Endothelial cell of umbilical vein (primary cell): ENCODE data around the gene ZSWIM4. TPM values are rescaled to one million over a fixed set of nuclear protein-coding genes. Genes with fewer than 3 reads are reported as not detected.

Experiments used
- BruUV-seq: library from RNA; stranded (reverse); fragments of 400-500 nt; replicated peaks from 2 replicates; lab custom pipeline; 2021; lab: Mats Ljungman, UMichigan
- CTCF ChIA-PET: fragments of 300-600, 350-600 bp; sonication (Branson Sonifier 250); formaldehyde crosslinking; loops from one replicate; lab custom pipeline; 2021; ENCODE audit warnings: antibody characterized with exemption, inconsistent platforms; lab: Charles Lee
- POLR2A ChIA-PET: fragments of 300-600, 350-600 bp; sonication (Branson Sonifier 250); formaldehyde crosslinking; loops from one replicate; lab custom pipeline; 2021; ENCODE audit warnings: antibody characterized with exemption, inconsistent platforms; lab: Charles Lee
- DNase-seq: peaks from one replicate; pipeline ENCODE4 v3.0.0-alpha.2; 2011; ENCODE audit warnings: low read depth, low spot score
- FAIRE-seq: peaks from 2 replicates; lab custom pipeline; 2011; peaks lifted over from hg19 to GRCh38; lab: Jason Lieb, UNC
- H2AFZ ChIP-seq: 2 replicates; pipeline ENCODE4 v1.6.0; 2012; ENCODE audit warnings: low read depth, low read length, control low read depth, inconsistent platforms
- H3K27ac ChIP-seq: 2 replicates; pipeline ENCODE4 v1.5.1; 2011; ENCODE audit warnings: low read depth, mild to moderate bottlenecking, control low read depth, low read length, moderate library complexity; ENCODE audit not compliant: insufficient read depth
- H3K27me3 ChIP-seq, 2 experiments: 2 replicates each; pipeline versions ENCODE4 v1.6.0 to v1.6.1; 2011; ENCODE audit warnings: low read length in 2 of 2, mixed read lengths in 1 of 2; ENCODE audit not compliant: control insufficient read depth in 2 of 2, insufficient read depth in 2 of 2
- H3K36me3 ChIP-seq, 2 experiments: 2 replicates in 1 of 2; 3 replicates in 1 of 2; pipeline ENCODE4 v1.5.1; 2011; ENCODE audit warnings: low read length in 2 of 2, mild to moderate bottlenecking in 1 of 2, moderate library complexity in 1 of 2; ENCODE audit not compliant: control insufficient read depth in 2 of 2, insufficient read depth in 2 of 2; ENCODE audit errors: extremely low read depth in 1 of 2
- H3K4me1 ChIP-seq: 3 replicates; pipeline ENCODE4 v1.5.1; 2011; ENCODE audit warnings: mild to moderate bottlenecking, low read length; ENCODE audit not compliant: control insufficient read depth, insufficient read depth; ENCODE audit errors: extremely low read depth
- H3K4me2 ChIP-seq: 2 replicates; pipeline ENCODE4 v1.6.1; 2011; ENCODE audit warnings: low read length, control low read depth, mixed read lengths; ENCODE audit not compliant: insufficient read depth
- H3K4me3 ChIP-seq, 3 experiments: fragments of 200-600 bp in 1 of 3; sonication (generic), shearing (Covaris generic) in 1 of 3; replicated peaks in 1 of 3; 2 replicates each; pipeline ENCODE4 v1.5.1; 2011 to 2016; ENCODE audit warnings: control low read depth in 3 of 3, low read length in 3 of 3, mild to moderate bottlenecking in 2 of 3, inconsistent platforms in 1 of 3, low read depth in 1 of 3, moderate library complexity in 1 of 3; ENCODE audit not compliant: insufficient read depth in 1 of 3
- H3K79me2 ChIP-seq: 2 replicates; pipeline ENCODE4 v1.6.0; 2012; ENCODE audit warnings: low read length, inconsistent platforms; ENCODE audit not compliant: control insufficient read depth, insufficient read depth
- H3K9ac ChIP-seq: replicated peaks from 2 replicates; pipeline ENCODE3; 2011; ENCODE audit warnings: low read length, control low read depth; ENCODE audit not compliant: insufficient read depth; ENCODE audit errors: extremely low read depth
- H3K9me1 ChIP-seq: replicated peaks from 3 replicates; pipeline ENCODE4 v1.6.0; 2011; ENCODE audit warnings: mild to moderate bottlenecking, low read length; ENCODE audit not compliant: control insufficient read depth, insufficient read depth; ENCODE audit errors: extremely low read depth
- H3K9me3 ChIP-seq: replicated peaks from 2 replicates; pipeline ENCODE4 v1.5.1; 2012; ENCODE audit warnings: low read length, inconsistent platforms; ENCODE audit not compliant: control insufficient read depth, insufficient read depth
- H4K20me1 ChIP-seq: replicated peaks from 2 replicates; pipeline ENCODE3; 2011; ENCODE audit warnings: mild to moderate bottlenecking, low read length; ENCODE audit not compliant: control insufficient read depth, insufficient read depth; ENCODE audit errors: extremely low read depth
- CTCF ChIP-seq, 2 donors: IDR thresholded peaks; 1 replicate in 1 of 2; 2 replicates in 1 of 2; pipeline ENCODE4 v1.5.1; 2011; ENCODE audit warnings: low read length in 2 of 2, mild to moderate bottlenecking in 2 of 2, moderate library complexity in 2 of 2, control low read depth in 1 of 2, inconsistent platforms in 1 of 2, low read depth in 1 of 2; ENCODE audit not compliant: insufficient read depth in 1 of 2; ENCODE audit errors: extremely low read depth in 1 of 2
- EZH2 ChIP-seq: IDR thresholded peaks from 2 replicates; pipeline ENCODE4 v1.6.1; 2012; ENCODE audit warnings: borderline replicate concordance, low read depth, mild to moderate bottlenecking, moderate library complexity, low read length, inconsistent platforms; ENCODE audit not compliant: severe bottlenecking
- FOS ChIP-seq: IDR thresholded peaks from 2 replicates; pipeline ENCODE4 v1.6.1; 2011; ENCODE audit warnings: mild to moderate bottlenecking, low read length, moderate library complexity, borderline replicate concordance; ENCODE audit not compliant: insufficient read depth
- GATA2 ChIP-seq: IDR thresholded peaks from 2 replicates; pipeline ENCODE4 v1.7.0; 2011; ENCODE audit warnings: low read depth, mild to moderate bottlenecking, moderate library complexity, mixed read lengths, low read length; ENCODE audit not compliant: insufficient read length, insufficient read depth
- JUN ChIP-seq: IDR thresholded peaks from 2 replicates; pipeline ENCODE4 v1.6.1; 2011; ENCODE audit warnings: borderline replicate concordance, low read depth; ENCODE audit not compliant: insufficient read length, insufficient read depth
- MAX ChIP-seq: IDR thresholded peaks from 2 replicates; pipeline ENCODE4 v1.6.1; 2011; ENCODE audit not compliant: insufficient read depth, insufficient read length
- MYC ChIP-seq: IDR thresholded peaks from one replicate; pipeline ENCODE4 v1.6.1; 2011; ENCODE audit warnings: mild to moderate bottlenecking, low read depth, low read length
- POLR2A ChIP-seq: IDR thresholded peaks from 2 replicates; pipeline ENCODE4 v1.6.1; 2012; ENCODE audit warnings: low read depth, mild to moderate bottlenecking, control low read depth, low read length
- POLR2AphosphoS5 ChIP-seq: IDR thresholded peaks from 2 replicates; pipeline ENCODE4 v1.6.1; 2012; ENCODE audit warnings: low read depth, mild to moderate bottlenecking, control low read depth, low read length, moderate library complexity; ENCODE audit not compliant: insufficient read depth
- dilution Hi-C: fragments of 300-500 bp; cut with MboI; formaldehyde crosslinking; loops from one replicate; pipeline ENCODE4 v1.15.0; 2019; ENCODE audit warnings: low sequenced_read_pairs; ENCODE audit not compliant: extremely low pct_ligation_motif_present
- intact Hi-C: fragments of 100-400 bp; cut with micrococcal nuclease; formaldehyde crosslinking; loops from one replicate; pipeline ENCODE4 v1.10.0; 2022
- polyA plus RNA-seq, 4 experiments: library from polyadenylated mRNA; depleted of rRNA in 3 of 4; stranded (reverse) in 3 of 4; unstranded in 1 of 4; fragments of >200 nt; gene quantifications; 2 replicates each; pipeline versions ENCODE4 v1.2.1 to v1.2.3, GENCODE V29; 2011 to 2012; ENCODE audit warnings: missing spikeins in 1 of 4
- total RNA-seq: library from RNA; stranded (reverse); gene quantifications from 2 replicates; pipeline ENCODE4 v1.2.3, GENCODE V29; 2021

ZSWIM4 gene
- total and polyA plus RNA-seq, 2 donors (not counting 3 experiments of a cell fraction or from before 2014, with no cell fraction given): 12.7 to 26.6 TPM

- Histone ChIP-seq H3K36me3 (peaks cover 0 to 4% of the 10 kb centered on the region in 2 experiments), H3K79me2 (peaks cover 10% of the 10 kb centered on the region), H3K4me2 (peak overlapping the region; percentile 12), H2AFZ (no peak overlapping the region), H3K9ac (peak overlapping the region; percentile 49), H3K9me3 (no peaks in the 10 kb centered on the region), H3K27ac (peak overlapping the region; percentile 79), H3K4me3 (peak overlapping the region in 2 of 3 experiments; percentile 72 to 87), H3K9me1 (no peaks in the 10 kb centered on the region), H3K4me1 (peaks cover 20% of the 10 kb centered on the region), H4K20me1 (no peaks in the 10 kb centered on the region), H3K27me3 (no peaks in the 10 kb centered on the region)
- CTCF ChIA-PET: interaction anchor here (0.7 to 5.7 kb wide), 8 partner anchors 9 to 199 kb away, joined by 3 to 48 read pairs (median 4); partner anchors contain the start of genes C19orf53 and MRI1
- POLR2A ChIA-PET: interaction anchor here (0.5 to 1.5 kb wide), 3 partner anchors 9 to 51 kb away, joined by 3 to 14 read pairs (median 8); no protein-coding TSS in a partner anchor
- no peak for TF ChIP-seq MYC
- no peak for TF ChIP-seq POLR2AphosphoS5
- TF ChIP-seq GATA2: no peak
- TF ChIP-seq FOS: no peak
- no peak for TF ChIP-seq POLR2A
- no peak for TF ChIP-seq EZH2
- no peak for TF ChIP-seq MAX
- no peak for TF ChIP-seq JUN
- no peak for TF ChIP-seq CTCF (IDR thresholded peaks at IDR 0.05; ENCODE audit: extremely low read depth in 1 of 2, insufficient read depth in 1 of 2, low read depth in 1 of 2, low read length in 2 of 2)
- no TSS peak for BruUV-seq
- dilution Hi-C loops: no loop called here
- DNase-seq (no peak), FAIRE-seq (no peak)
- intact Hi-C loops: no loop called here
Observed at GRCh38 chr19:13797058-13797440, 1.8 kb downstream of the ZSWIM4 start.
